ENCODE data around the gene ADSS1. TPM values are rescaled to one million over a fixed set of nuclear protein-coding genes. Genes with fewer than 3 reads are reported as not detected.

ADSS1 gene
- total RNA-seq, 1 donor from 2014 or later: 2.4 TPM

DNA sequence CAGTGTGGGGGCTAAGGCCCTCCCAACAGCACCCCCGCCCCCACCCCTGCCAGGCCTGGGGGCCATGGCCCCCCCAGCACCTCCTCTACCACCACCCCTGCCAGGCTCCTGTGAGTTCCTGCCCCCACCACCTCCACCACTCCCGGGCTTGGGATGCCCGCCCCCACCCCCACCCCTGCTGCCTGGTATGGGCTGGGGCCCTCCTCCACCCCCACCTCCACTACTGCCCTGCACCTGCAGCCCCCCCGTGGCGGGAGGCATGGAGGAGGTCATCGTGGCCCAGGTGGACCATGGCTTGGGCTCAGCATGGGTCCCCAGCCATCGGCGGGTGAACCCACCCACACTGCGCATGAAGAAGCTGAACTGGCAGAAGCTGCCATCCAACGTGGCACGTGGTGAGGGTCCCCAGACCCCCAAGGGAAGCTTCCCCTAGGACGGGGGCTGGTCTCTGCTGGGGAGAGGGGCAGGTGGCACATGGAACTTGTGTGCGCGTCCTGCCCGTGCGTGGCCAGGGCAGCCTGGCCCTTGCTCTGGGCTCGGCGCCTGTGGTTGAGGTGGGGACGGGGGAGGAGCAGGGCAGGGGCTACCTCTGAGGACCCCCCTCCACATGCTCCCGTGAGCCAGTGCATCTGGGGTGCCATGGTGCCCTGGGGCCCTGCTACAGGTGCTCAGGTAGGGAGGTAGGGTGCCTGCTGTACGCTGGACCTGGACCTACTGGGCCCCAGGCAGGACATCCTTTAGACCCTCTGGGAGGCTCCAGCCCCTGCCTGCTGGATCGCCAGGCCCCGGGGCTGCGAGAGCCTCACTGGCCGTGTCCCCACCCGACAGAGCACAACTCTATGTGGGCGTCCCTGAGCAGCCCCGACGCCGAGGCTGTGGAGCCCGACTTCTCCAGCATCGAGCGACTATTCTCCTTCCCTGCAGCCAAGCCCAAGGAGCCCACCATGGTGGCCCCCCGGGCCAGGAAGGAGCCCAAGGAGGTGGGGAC lies 16.1 kb upstream of the ADSS1 start:
- no peak overlapping the region for H3K27ac Mint-ChIP-seq
- H3K36me3 Mint-ChIP-seq (ENCODE audit: low read depth): peaks cover 24% of the 10 kb centered on the region
- no peaks in the 10 kb centered on the region for H3K4me1 Mint-ChIP-seq (ENCODE audit: low read depth)
- DNase-seq (ENCODE audit: low spot score): no peak
- H3K4me3 Mint-ChIP-seq (ENCODE audit: low read depth): no peak overlapping the region
- intact Hi-C loops (cut with micrococcal nuclease): loop anchor here (1.0 kb wide), 1 partner anchor 58 kb away; no protein-coding TSS in a partner anchor
- H3K27me3 Mint-ChIP-seq (ENCODE audit: low read depth): no peaks in the 10 kb centered on the region
- H3K9me3 Mint-ChIP-seq: no peaks in the 10 kb centered on the region

- Mint-ChIP-seq H3K27ac (no peak overlapping the region), H3K9me3 (no peaks in the 10 kb centered on the region), H3K4me3 (ENCODE audit: low read depth) (no peak overlapping the region), H3K36me3 (ENCODE audit: low read depth) (peaks cover 20% of the 10 kb centered on the region), H3K27me3 (ENCODE audit: low read depth) (no peaks in the 10 kb centered on the region), H3K4me1 (ENCODE audit: low read depth) (no peaks in the 10 kb centered on the region)
- intact Hi-C loops (cut with micrococcal nuclease): loop anchor here (1.0 kb wide), 1 partner anchor 58 kb away; no protein-coding TSS in a partner anchor
- peak; percentile 68 for DNase-seq (ENCODE audit: low spot score)
These were observed 15.3 kb upstream of the ADSS1 start for GRCh38 chr14:104708606-104709268.

DNA sequence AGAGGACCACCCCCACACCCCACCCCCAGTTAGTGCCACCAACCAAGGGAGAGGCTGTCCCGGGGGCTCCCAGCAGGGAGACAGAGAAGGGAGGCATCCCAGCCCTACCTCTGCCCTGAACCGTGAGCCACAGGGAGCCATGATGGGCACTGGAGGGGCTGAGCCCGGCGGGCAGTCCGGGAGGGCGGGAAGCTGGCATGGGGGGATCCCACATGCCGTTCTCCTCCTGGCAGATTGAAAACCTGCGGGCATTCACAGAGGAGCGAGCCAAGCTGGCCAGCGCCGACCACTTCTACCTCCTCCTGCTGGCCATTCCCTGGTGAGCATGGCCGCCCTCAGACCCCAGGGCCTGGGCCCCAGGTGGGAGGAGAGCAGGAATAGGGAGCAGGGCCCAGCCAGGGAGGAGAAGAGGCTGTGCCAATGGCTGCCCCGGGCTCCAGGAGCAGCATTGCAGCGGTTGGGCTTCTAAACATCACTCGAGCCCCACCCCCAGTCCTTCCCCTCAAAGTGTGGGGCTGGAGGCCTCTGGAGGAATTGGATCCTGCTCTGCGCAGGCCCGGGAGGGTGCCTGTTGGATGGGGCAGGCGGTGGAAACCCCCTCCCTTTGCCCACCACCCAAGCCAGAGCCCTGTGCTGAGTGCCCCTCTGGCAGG lies 14.5 kb upstream of the ADSS1 start:
- Mint-ChIP-seq H3K9me3 (no peaks in the 10 kb centered on the region), H3K4me3 (ENCODE audit: low read depth) (no peak overlapping the region), H3K4me1 (ENCODE audit: low read depth) (no peaks in the 10 kb centered on the region), H3K36me3 (ENCODE audit: low read depth) (peaks cover 20% of the 10 kb centered on the region), H3K27ac (no peak overlapping the region), H3K27me3 (ENCODE audit: low read depth) (no peaks in the 10 kb centered on the region)
- no peak for DNase-seq (ENCODE audit: low spot score)
- intact Hi-C loops (cut with micrococcal nuclease): no loop called here

DNA sequence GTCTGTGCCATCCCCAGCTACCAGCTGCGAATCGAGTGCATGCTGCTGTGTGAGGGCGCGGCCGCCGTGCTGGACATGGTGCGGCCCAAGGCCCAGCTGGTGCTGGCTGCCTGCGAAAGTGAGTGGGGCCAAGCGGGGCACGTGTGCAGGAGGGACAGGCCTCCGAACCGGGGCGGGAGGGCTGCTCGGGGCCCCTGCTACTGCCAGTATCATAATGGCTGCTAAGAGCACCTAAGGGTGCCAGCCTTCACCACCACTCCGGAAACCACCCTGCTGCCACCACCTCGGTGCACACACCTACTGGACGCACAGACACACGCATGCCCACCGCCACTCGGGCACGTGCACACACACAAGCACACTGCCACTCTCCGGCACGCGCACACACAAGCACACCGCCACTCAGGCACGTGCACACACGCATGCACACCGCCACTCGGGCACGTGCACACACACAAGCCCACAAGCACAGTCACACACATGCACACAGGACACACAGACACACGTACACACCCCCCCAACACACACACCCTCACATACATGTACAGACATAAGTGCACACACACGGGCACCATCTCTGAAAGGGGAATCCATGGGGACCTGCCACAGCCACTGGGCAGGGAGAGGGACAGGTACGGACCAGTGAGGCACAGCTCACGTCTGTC lies 13.8 kb upstream of the ADSS1 start:
- peaks cover 17% of the 10 kb centered on the region for H3K36me3 Mint-ChIP-seq (ENCODE audit: low read depth)
- no peaks in the 10 kb centered on the region for H3K9me3 Mint-ChIP-seq
- H3K4me1 Mint-ChIP-seq (ENCODE audit: low read depth): no peaks in the 10 kb centered on the region
- DNase-seq (ENCODE audit: low spot score): no peak
- no peak overlapping the region for H3K27ac Mint-ChIP-seq
- H3K4me3 Mint-ChIP-seq (ENCODE audit: low read depth): no peak overlapping the region
- intact Hi-C loops (cut with micrococcal nuclease): no loop called here
- no peaks in the 10 kb centered on the region for H3K27me3 Mint-ChIP-seq (ENCODE audit: low read depth)

DNA sequence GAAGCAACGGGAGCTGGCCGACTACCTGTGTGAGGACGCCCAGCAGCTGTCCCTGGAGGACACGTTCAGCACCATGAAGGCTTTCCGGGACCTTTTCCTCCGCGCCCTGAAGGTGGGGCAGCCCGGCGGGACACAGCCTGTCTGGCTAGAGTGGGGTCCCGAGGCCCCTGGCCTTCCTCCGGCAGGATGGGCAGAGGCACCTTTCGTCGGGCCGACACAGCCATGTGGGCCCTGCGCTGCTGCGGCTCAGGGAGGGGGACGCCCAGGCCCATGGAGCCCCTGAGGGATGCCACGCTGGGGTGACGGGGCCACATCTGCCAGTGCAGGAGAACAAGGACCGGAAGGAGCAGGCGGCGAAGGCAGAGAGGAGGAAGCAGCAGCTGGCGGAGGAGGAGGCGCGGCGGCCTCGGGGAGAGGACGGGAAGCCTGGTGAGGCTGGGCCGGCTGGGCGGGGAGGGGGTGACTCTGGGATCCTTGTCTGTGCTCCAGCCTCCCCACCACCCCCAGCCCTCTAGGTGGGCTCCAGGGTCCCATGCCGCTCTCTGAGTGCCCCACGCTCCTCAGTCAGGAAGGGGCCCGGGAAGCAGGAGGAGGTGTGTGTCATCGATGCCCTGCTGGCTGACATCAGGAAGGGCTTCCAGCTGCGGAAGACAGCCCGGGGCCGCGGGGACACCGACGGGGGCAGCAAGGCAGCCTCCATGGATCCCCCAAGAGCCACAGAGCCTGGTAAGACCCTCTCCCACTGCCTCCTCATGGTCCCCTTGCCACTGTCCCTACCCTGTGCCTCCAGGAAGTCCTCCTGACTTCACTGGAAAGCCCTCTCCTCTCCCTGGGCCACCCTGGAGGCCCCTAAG lies 10.9 kb upstream of the ADSS1 start:
- Mint-ChIP-seq H3K27ac (no peak overlapping the region), H3K4me1 (ENCODE audit: low read depth) (no peaks in the 10 kb centered on the region), H3K9me3 (no peaks in the 10 kb centered on the region), H3K36me3 (ENCODE audit: low read depth) (peaks cover 20% of the 10 kb centered on the region), H3K27me3 (ENCODE audit: low read depth) (no peaks in the 10 kb centered on the region), H3K4me3 (ENCODE audit: low read depth) (no peak overlapping the region)
- DNase-seq (ENCODE audit: low spot score): no peak
- intact Hi-C loops (cut with micrococcal nuclease): no loop called here

DNA sequence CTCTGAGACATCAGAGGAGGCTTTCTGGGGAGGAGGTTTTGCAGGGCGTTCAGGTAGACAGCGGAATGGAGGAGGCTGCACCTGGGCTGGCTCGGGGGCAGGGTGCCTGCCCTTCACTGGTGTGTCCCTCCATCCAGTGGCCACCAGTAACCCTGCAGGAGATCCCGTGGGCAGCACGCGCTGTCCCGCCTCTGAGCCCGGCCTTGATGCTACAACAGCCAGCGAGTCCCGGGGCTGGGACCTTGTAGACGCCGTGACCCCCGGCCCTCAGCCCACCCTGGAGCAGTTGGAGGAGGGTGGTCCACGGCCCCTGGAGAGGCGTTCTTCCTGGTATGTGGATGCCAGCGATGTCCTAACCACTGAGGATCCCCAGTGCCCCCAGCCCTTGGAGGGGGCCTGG lies 10.0 kb upstream of the ADSS1 start:
- Mint-ChIP-seq H3K4me3 (ENCODE audit: low read depth) (no peak overlapping the region), H3K9me3 (no peaks in the 10 kb centered on the region), H3K27me3 (ENCODE audit: low read depth) (no peaks in the 10 kb centered on the region), H3K36me3 (ENCODE audit: low read depth) (peaks cover 17% of the 10 kb centered on the region), H3K27ac (no peak overlapping the region), H3K4me1 (ENCODE audit: low read depth) (no peaks in the 10 kb centered on the region)
- intact Hi-C loops (cut with micrococcal nuclease): no loop called here
- no peak for DNase-seq (ENCODE audit: low spot score)

- peaks cover 18% of the 10 kb centered on the region for H3K36me3 Mint-ChIP-seq (ENCODE audit: low read depth)
- H3K9me3 Mint-ChIP-seq: no peaks in the 10 kb centered on the region
- H3K4me1 Mint-ChIP-seq (ENCODE audit: low read depth): no peaks in the 10 kb centered on the region
- no peak overlapping the region for H3K4me3 Mint-ChIP-seq (ENCODE audit: low read depth)
- intact Hi-C loops (cut with micrococcal nuclease): no loop called here
- no peak for DNase-seq (ENCODE audit: low spot score)
- H3K27ac Mint-ChIP-seq: no peak overlapping the region
- H3K27me3 Mint-ChIP-seq (ENCODE audit: low read depth): no peaks in the 10 kb centered on the region
These were observed 9.3 kb upstream of the ADSS1 start for GRCh38 chr14:104714681-104715080.

DNA sequence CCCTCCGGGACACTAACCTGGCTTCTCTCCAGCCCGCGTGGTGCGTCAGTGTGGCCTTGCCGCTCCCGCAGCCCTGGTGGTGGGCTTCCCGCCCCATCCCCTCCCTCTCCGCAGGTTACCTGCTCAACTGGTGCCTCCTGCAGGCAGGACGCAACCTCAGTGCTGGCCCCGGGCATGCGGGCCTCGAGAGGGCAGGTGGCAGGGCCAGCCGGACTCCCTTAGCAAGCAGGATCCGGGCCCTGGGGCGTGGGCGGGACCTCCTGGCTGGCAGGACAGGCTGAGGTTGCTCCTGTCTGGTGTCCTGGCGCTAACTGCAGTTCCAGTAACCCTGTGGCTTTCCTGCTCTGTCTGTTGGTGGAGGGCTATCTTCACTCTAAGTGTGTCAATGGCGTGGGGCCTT lies 8.6 kb upstream of the ADSS1 start:
- Mint-ChIP-seq H3K27ac (no peak overlapping the region), H3K4me3 (ENCODE audit: low read depth) (no peak overlapping the region), H3K36me3 (ENCODE audit: low read depth) (peaks cover 18% of the 10 kb centered on the region), H3K27me3 (ENCODE audit: low read depth) (no peaks in the 10 kb centered on the region), H3K9me3 (no peaks in the 10 kb centered on the region), H3K4me1 (ENCODE audit: low read depth) (no peaks in the 10 kb centered on the region)
- no peak for DNase-seq (ENCODE audit: low spot score)
- intact Hi-C loops (cut with micrococcal nuclease): no loop called here

DNA sequence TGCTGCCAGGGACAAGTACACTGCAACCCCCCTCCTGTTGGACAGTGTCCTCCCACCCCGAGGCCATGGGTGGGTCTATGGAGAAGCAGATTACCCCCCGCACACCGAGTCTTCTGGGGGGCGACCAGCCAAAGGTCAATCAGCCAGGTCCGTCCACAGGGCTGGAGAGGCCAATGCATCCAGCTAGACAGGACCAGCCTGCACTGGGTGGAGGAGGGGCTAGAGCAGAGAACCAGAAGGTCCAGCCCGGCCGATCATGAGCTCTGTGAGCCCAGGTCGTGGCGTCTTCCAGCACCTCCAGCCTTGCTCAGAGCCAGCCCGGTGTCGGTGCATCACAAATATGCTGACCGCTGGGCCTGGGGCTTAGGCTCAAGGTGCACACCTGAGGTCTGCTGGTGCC lies 8.2 kb upstream of the ADSS1 start:
- H3K27me3 Mint-ChIP-seq (ENCODE audit: low read depth): no peaks in the 10 kb centered on the region
- no peaks in the 10 kb centered on the region for H3K4me1 Mint-ChIP-seq (ENCODE audit: low read depth)
- intact Hi-C loops (cut with micrococcal nuclease): no loop called here
- H3K9me3 Mint-ChIP-seq: no peaks in the 10 kb centered on the region
- DNase-seq (ENCODE audit: low spot score): no peak
- H3K36me3 Mint-ChIP-seq (ENCODE audit: low read depth): peaks cover 17% of the 10 kb centered on the region
- no peak overlapping the region for H3K27ac Mint-ChIP-seq
- H3K4me3 Mint-ChIP-seq (ENCODE audit: low read depth): no peak overlapping the region

DNA sequence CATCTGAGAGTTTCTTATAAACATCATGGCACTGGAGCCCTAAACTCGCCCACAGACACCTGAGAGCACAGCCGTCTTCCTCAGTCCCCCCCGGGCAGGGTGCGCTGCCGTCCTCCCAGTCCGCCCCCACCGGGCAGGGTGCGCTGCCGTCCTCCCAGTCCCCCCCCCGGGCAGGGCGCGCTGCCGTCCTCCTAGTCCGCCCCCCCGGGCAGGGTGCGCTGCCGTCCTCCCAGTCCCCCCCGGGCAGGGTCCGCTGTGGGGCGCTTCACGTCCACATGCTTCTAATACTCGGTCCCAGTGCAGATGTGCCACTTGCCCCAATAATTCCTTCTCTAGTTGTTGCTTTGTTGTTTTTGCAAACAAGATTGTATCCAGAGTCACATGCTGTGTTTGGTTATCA lies 6.9 kb upstream of the ADSS1 start:
- H3K4me3 Mint-ChIP-seq (ENCODE audit: low read depth): no peak overlapping the region
- H3K4me1 Mint-ChIP-seq (ENCODE audit: low read depth): no peaks in the 10 kb centered on the region
- H3K27ac Mint-ChIP-seq: no peak overlapping the region

GRCh38 chr14:104717646-104718045 lies 6.4 kb upstream of the ADSS1 start:
- intact Hi-C loops (cut with micrococcal nuclease): no loop called here
- no peak for DNase-seq (ENCODE audit: low spot score)
- Mint-ChIP-seq H3K4me3 (ENCODE audit: low read depth) (no peak overlapping the region), H3K9me3 (no peaks in the 10 kb centered on the region), H3K27me3 (ENCODE audit: low read depth) (no peaks in the 10 kb centered on the region), H3K36me3 (ENCODE audit: low read depth) (peaks cover 17% of the 10 kb centered on the region), H3K27ac (no peak overlapping the region), H3K4me1 (ENCODE audit: low read depth) (no peaks in the 10 kb centered on the region)

More for the DNA sequence above, 6.9 kb upstream of the ADSS1 start:
- no peaks in the 10 kb centered on the region for H3K27me3 Mint-ChIP-seq (ENCODE audit: low read depth)
- H3K9me3 Mint-ChIP-seq: no peaks in the 10 kb centered on the region
- no peak for DNase-seq (ENCODE audit: low spot score)
- intact Hi-C loops (cut with micrococcal nuclease): no loop called here
- H3K36me3 Mint-ChIP-seq (ENCODE audit: low read depth): peaks cover 17% of the 10 kb centered on the region

DNA sequence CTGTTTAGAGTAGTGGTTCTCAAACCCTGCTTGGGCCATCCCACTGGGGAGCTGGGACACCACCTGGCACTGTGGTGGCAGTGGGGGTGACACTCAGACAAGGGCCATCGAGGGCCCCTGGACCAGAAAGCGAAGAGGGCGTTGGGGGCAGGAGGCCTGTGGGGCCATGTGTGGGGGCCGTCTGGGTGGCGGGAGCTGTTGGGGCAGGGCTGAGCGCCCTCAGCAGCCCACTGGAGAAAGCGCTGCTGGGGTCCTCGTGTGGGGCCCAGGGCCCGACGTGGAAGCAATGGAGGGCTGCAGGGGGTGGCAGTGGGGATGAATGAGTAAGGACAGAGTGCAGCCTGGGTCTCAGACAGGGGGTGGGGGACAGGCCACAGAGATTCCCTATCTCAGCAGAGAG lies 5.9 kb upstream of the ADSS1 start:
- Mint-ChIP-seq H3K9me3 (no peaks in the 10 kb centered on the region), H3K27ac (no peak overlapping the region), H3K4me1 (ENCODE audit: low read depth) (no peaks in the 10 kb centered on the region), H3K27me3 (ENCODE audit: low read depth) (no peaks in the 10 kb centered on the region), H3K36me3 (ENCODE audit: low read depth) (peaks cover 17% of the 10 kb centered on the region), H3K4me3 (ENCODE audit: low read depth) (no peak overlapping the region)
- intact Hi-C loops (cut with micrococcal nuclease): no loop called here
- DNase-seq (ENCODE audit: low spot score): no peak
